SU-DHL-6 (cell line): ENCODE results near the gene ACSM5.
"Not testable (repeated sequence)": the region's sequence is repeated elsewhere in the genome, so short reads cannot be mapped to it uniquely, and the experiment has no call there.

Experiments
- H2AFZ ChIP-seq: fragments of 200-600 bp; sonication (generic); 2 replicates; pipeline ENCODE4 v1.6.1; 2014; ENCODE audit warnings: low read depth, mild to moderate bottlenecking, moderate library complexity, mixed read lengths, antibody characterized with exemption, low read length; ENCODE audit not compliant: severe bottlenecking
- H3F3A ChIP-seq: fragments of 200-600 bp; shearing (Covaris generic); 2 replicates; pipeline ENCODE4 v1.6.0; 2016; ENCODE audit warnings: antibody characterized with exemption, mild to moderate bottlenecking; ENCODE audit not compliant: insufficient read depth
- H3K27ac ChIP-seq: fragments of 200-600 bp; sonication (generic); 2 replicates; pipeline ENCODE4 v1.5.1; 2016; ENCODE audit warnings: low read depth, mild to moderate bottlenecking, low read length, moderate library complexity, mixed read lengths
- H3K27me3 ChIP-seq: fragments of 200-600 bp; sonication (generic), shearing (Covaris generic); 2 replicates; pipeline ENCODE4 v1.6.0; 2014; ENCODE audit warnings: mild to moderate bottlenecking, low read length
- H3K36me3 ChIP-seq: fragments of 200-600 bp; sonication (generic); 2 replicates; pipeline ENCODE4 v1.6.1; 2014; ENCODE audit warnings: mild to moderate bottlenecking, low read length, mixed read lengths
- H3K4me2 ChIP-seq: fragments of 300-600, 200-600 bp; shearing (Covaris generic), sonication (generic); 2 replicates; pipeline ENCODE4 v1.6.0; 2014; ENCODE audit warnings: low read length, low read depth, mild to moderate bottlenecking; ENCODE audit not compliant: poor library complexity, severe bottlenecking
- H3K4me3 ChIP-seq: fragments of 200-600 bp; sonication (generic); 2 replicates; pipeline ENCODE4 v1.5.1; 2014; ENCODE audit warnings: antibody characterized with exemption, low read length, mild to moderate bottlenecking, mixed read lengths; ENCODE audit not compliant: insufficient read depth, poor library complexity, severe bottlenecking
- H3K79me2 ChIP-seq: fragments of 200-600 bp; sonication (generic); 2 replicates; pipeline ENCODE4 v1.6.1; 2014; ENCODE audit warnings: mild to moderate bottlenecking, low read length, moderate library complexity; ENCODE audit not compliant: insufficient read depth
- H3K9ac ChIP-seq: fragments of 200-600 bp; sonication (generic); 2 replicates; pipeline ENCODE4 v1.7.0; 2014; ENCODE audit warnings: mild to moderate bottlenecking, low read length
- H3K9me2 ChIP-seq: fragments of 200-600 bp; sonication (generic); replicated peaks from 2 replicates; pipeline ENCODE4 v1.6.1; 2014; ENCODE audit warnings: low read length; ENCODE audit not compliant: insufficient read depth
- H3K9me3 ChIP-seq: fragments of 200-600 bp; sonication (generic); 2 replicates; pipeline ENCODE4 v1.6.1; 2014; ENCODE audit warnings: low read length, mixed read lengths; ENCODE audit not compliant: insufficient read depth
- H4K20me1 ChIP-seq: fragments of 200-600 bp; sonication (generic); 2 replicates; pipeline ENCODE4 v1.6.1; 2014; ENCODE audit warnings: low read depth, mild to moderate bottlenecking, antibody characterized with exemption, low read length, moderate library complexity, mixed read lengths
- CTCF ChIP-seq: fragments of 200-600 bp; sonication (generic); IDR thresholded peaks from one replicate; pipeline ENCODE4 v1.5.1; 2017; ENCODE audit warnings: antibody characterized with exemption, mild to moderate bottlenecking, low read length, moderate library complexity; ENCODE audit not compliant: insufficient read depth, poor library complexity, severe bottlenecking
- EZH2phosphoT487 ChIP-seq: fragments of 200-600 bp; sonication (generic), shearing (Covaris generic); conservative IDR thresholded peaks from 2 replicates; pipeline ENCODE4 v1.6.1; 2018; ENCODE audit warnings: mild to moderate bottlenecking, antibody characterized with exemption, low read length, moderate library complexity, mixed read lengths

ACSM5 gene

GRCh38 chr16:20411055-20411454, 1.7 kb downstream of the ACSM5 start:
- no peaks in the 10 kb centered on the region for H3F3A ChIP-seq
- H3K79me2 ChIP-seq, result no peaks in the 10 kb centered on the region
- H3K9me2 ChIP-seq, result no peaks in the 10 kb centered on the region
- H3K4me2 ChIP-seq, result no peak overlapping the region
- no peak overlapping the region for H3K9ac ChIP-seq
- TF ChIP-seq EZH2phosphoT487, result no peak
- TF ChIP-seq CTCF, result no peak
- H3K27me3 ChIP-seq, result no peaks in the 10 kb centered on the region
- H3K36me3 ChIP-seq, result no peaks in the 10 kb centered on the region
- no peaks in the 10 kb centered on the region for H4K20me1 ChIP-seq
- no peak overlapping the region for H3K4me3 ChIP-seq
- H2AFZ ChIP-seq, result no peak overlapping the region
- H3K27ac ChIP-seq, result no peak overlapping the region
- H3K9me3 ChIP-seq, result no peaks in the 10 kb centered on the region

DNA sequence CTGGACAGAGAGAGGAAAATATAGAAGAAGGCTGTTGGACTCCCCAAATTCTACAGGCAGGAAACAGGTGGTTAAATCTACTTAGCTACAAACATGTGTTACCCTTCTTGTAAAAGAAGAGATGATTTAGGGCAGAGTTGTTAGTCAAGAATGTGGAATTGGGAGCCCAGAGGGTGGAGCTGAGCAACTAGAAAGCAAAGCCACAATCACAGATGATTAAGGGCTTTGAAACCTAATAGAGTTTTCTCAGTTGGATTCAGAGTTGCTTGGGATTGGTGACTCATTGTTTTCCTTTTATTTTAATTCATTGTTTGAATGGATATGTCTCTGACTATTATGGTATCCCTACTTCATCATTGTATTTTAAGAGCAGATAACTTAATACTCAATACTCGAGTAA, 6.2 kb downstream of the ACSM5 start:
- H3K27ac ChIP-seq, result no peak overlapping the region
- H3F3A ChIP-seq, result no peaks in the 10 kb centered on the region
- no peaks in the 10 kb centered on the region for H3K27me3 ChIP-seq
- no peaks in the 10 kb centered on the region for H3K9me3 ChIP-seq
- H3K9ac ChIP-seq, result no peak overlapping the region
- no peaks in the 10 kb centered on the region for H3K9me2 ChIP-seq
- TF ChIP-seq EZH2phosphoT487 (no peak), CTCF (no peak)
- H3K36me3 ChIP-seq, result no peaks in the 10 kb centered on the region
- no peak overlapping the region for H3K4me3 ChIP-seq
- no peak overlapping the region for H3K4me2 ChIP-seq
- no peaks in the 10 kb centered on the region for H4K20me1 ChIP-seq
- H3K79me2 ChIP-seq, result no peaks in the 10 kb centered on the region
- no peak overlapping the region for H2AFZ ChIP-seq

- H3K4me2 ChIP-seq, H3K79me2 ChIP-seq, H3K4me3 ChIP-seq, H4K20me1 ChIP-seq, H3K9me2 ChIP-seq, H3K9me3 ChIP-seq, H3K27ac ChIP-seq, H3F3A ChIP-seq, H3K27me3 ChIP-seq, H3K36me3 ChIP-seq, H3K9ac ChIP-seq, H2AFZ ChIP-seq: not testable (repeated sequence)
Measured at GRCh38 chr16:20419093-20419492, 9.8 kb downstream of the ACSM5 start.

- not testable (repeated sequence) for H3K9ac ChIP-seq, H4K20me1 ChIP-seq, H3K9me3 ChIP-seq, H3K36me3 ChIP-seq, H3K27ac ChIP-seq, H2AFZ ChIP-seq, H3K27me3 ChIP-seq, H3K4me3 ChIP-seq, H3F3A ChIP-seq, H3K9me2 ChIP-seq, H3K4me2 ChIP-seq, H3K79me2 ChIP-seq
Measured at GRCh38 chr16:20421748-20422147, 12.4 kb downstream of the ACSM5 start.

DNA sequence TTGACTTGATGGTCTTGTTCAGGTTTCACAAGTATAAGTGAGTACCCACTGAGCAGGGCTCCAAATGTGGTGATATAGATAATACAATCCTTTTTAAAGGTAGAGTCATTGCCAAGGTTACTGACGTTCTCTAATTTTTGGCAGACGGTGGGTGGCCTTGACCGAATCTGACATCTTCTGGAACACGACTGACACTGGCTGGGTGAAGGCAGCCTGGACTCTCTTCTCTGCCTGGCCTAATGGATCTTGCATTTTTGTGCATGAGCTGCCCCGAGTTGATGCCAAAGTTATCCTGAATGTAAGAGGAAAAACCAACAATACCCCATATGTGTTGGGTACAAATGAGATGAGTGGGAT, 14.4 kb downstream of the ACSM5 start:
- not testable (repeated sequence) for H3K36me3 ChIP-seq, H3K4me2 ChIP-seq, H3K9ac ChIP-seq, H2AFZ ChIP-seq, H3F3A ChIP-seq, H3K27me3 ChIP-seq, H3K4me3 ChIP-seq, H3K27ac ChIP-seq, H3K9me3 ChIP-seq, H3K9me2 ChIP-seq, H4K20me1 ChIP-seq, H3K79me2 ChIP-seq
